Hematopoietic multipotent progenitor cell (in vitro differentiated cells): ENCODE measurements around the gene BMF. TPM values are rescaled to one million over a fixed set of nuclear protein-coding genes. Genes with fewer than 3 reads are reported as not detected.
"Not testable (repeated sequence)": the region's sequence is repeated elsewhere in the genome, so short reads cannot be mapped to it uniquely, and the experiment has no call there.

ENCODE experiments used
- DNase-seq, 3 donors: peaks; one replicate each; pipeline ENCODE4 v3.0.0-alpha.2; 2011 to 2015; ENCODE audit warnings: low read depth in 2 of 3, low spot score in 2 of 3
- total RNA-seq: library from RNA; depleted of rRNA; stranded (reverse); fragments of >200 nt; gene quantifications from one replicate; pipeline ENCODE4 v1.2.3, GENCODE V29; 2012

Gene BMF
- total RNA-seq, 1 donor: 25.3 TPM

- DNase-seq: no peak
Observed at GRCh38 chr15:40090774-40091455, 17.8 kb downstream of the BMF start.

GRCh38 chr15:40088929-40089755 is 19.5 kb downstream of the BMF start:
- no peak for DNase-seq

GRCh38 chr15:40087991-40088928 is 20.4 kb downstream of the BMF start:
- no peak for DNase-seq

- no peak for DNase-seq
Observed at GRCh38 chr15:40087068-40087810, 21.4 kb downstream of the BMF start.

- DNase-seq: no peak
Observed at GRCh38 chr15:40085266-40085665, 23.4 kb downstream of the BMF start.

- no peak for DNase-seq
Observed at GRCh38 chr15:40084650-40085049, 24.0 kb downstream of the BMF start.

- no peak for DNase-seq
Observed at GRCh38 chr15:40082195-40082883, 26.3 kb downstream of the BMF start.

- DNase-seq: peak in 2 of 3 donors; percentile 54 to 55
Observed at GRCh38 chr15:40081691-40082194, 26.9 kb downstream of the BMF start.

GRCh38 chr15:40080847-40081246 is 27.8 kb downstream of the BMF start:
- DNase-seq: no peak

- DNase-seq: no peak
Observed at GRCh38 chr15:40080104-40080503, 28.6 kb downstream of the BMF start.

GRCh38 chr15:40079456-40079855 is 29.2 kb downstream of the BMF start:
- DNase-seq: no peak

GRCh38 chr15:40075298-40076044 is 33.2 kb downstream of the BMF start:
- no peak for DNase-seq

- not testable (repeated sequence) for DNase-seq
Observed at GRCh38 chr15:40074656-40075055, 34.0 kb downstream of the BMF start.

- peak in 1 of 3 donors; percentile 39 for DNase-seq
Observed at GRCh38 chr15:40073716-40074490, 34.8 kb downstream of the BMF start.

GRCh38 chr15:40072216-40072990 is 36.3 kb downstream of the BMF start:
- no peak for DNase-seq

GRCh38 chr15:40070608-40071218 is 38.0 kb downstream of the BMF start:
- DNase-seq: no peak

- no peak for DNase-seq
Observed at GRCh38 chr15:40070166-40070557, 38.5 kb downstream of the BMF start.
